Transverse colon (tissue), 4 donors: Measurements from ENCODE around the gene VWDE.
A peak's percentile ranks its signal among the peaks of the same experiment; 100 is the strongest.

Experiments used
- POLR2A ChIP-seq: fragments of 450-650 bp; IDR thresholded peaks from one replicate; pipeline ENCODE4 v1.6.1; 2016; ENCODE audit warnings: antibody characterized with exemption, mild to moderate bottlenecking, moderate library complexity
- POLR2AphosphoS5 ChIP-seq, 3 donors: sonication (generic); formaldehyde crosslinking; IDR thresholded peaks; one replicate each; pipeline ENCODE4 v1.6.1; 2016; ENCODE audit warnings: antibody characterized with exemption in 3 of 3
- TF ChIP-seq, protein P1 (sequence below), 5 experiments: fragments of 200-600 bp in 3 of 5; fragments of 450-650 bp in 2 of 5; sonication (generic) in 3 of 5; IDR thresholded peaks; 1 replicate in 2 of 5; 2 replicates in 3 of 5; pipeline ENCODE4 v1.5.1; 2016 to 2017; ENCODE audit warnings: antibody characterized with exemption in 5 of 5, inconsistent platforms in 3 of 5, mild to moderate bottlenecking in 2 of 5, moderate library complexity in 1 of 5

DNA sequence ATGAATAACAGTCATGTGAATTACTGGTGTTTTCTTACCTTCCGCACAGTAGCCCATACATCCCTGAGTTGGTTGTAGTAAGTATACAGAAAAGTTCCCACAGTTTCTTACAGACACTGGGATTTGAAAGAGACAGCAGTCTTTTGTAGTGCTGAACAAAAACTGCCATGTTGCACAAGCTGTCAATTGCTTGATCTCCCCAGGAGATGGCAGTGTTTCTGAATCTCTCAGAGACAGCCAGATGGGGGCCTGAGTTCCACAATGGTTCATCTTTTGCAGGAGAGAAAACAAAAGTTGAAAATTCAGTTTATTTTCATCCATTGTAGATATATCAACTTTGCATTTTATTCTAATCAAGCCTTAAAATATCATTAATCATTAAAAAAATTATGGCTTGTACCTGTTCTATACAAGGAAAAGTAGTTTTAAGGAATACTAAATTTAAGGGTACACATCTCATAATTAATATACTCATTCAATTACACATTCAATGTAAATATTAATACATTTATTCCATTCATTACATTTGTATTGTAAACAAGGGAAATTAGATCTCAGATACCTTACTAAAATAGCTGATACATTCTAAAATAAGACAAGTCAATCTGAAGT is 14.5 kb downstream of the VWDE start:
- TF ChIP-seq POLR2AphosphoS5 (IDR thresholded peaks at IDR 0.05) (no peak), POLR2A (no peak)
- TF ChIP-seq, protein P1, sequence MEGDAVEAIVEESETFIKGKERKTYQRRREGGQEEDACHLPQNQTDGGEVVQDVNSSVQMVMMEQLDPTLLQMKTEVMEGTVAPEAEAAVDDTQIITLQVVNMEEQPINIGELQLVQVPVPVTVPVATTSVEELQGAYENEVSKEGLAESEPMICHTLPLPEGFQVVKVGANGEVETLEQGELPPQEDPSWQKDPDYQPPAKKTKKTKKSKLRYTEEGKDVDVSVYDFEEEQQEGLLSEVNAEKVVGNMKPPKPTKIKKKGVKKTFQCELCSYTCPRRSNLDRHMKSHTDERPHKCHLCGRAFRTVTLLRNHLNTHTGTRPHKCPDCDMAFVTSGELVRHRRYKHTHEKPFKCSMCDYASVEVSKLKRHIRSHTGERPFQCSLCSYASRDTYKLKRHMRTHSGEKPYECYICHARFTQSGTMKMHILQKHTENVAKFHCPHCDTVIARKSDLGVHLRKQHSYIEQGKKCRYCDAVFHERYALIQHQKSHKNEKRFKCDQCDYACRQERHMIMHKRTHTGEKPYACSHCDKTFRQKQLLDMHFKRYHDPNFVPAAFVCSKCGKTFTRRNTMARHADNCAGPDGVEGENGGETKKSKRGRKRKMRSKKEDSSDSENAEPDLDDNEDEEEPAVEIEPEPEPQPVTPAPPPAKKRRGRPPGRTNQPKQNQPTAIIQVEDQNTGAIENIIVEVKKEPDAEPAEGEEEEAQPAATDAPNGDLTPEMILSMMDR (IDR thresholded peaks at IDR 0.05) = peak; percentile 36 to 67 (median 54)
